A549 (cell line): ENCODE measurements around the gene SGSH.

Source experiments
- BHLHE40 ChIP-seq: IDR thresholded peaks from 2 replicates; pipeline ENCODE4 v1.6.1; 2012; ENCODE audit warnings: low read depth, low read length, inconsistent platforms
- CEBPB ChIP-seq, 2 experiments: fragments of >200 bp in 1 of 2; sonication (Bioruptor Twin) in 1 of 2; formaldehyde crosslinking in 1 of 2; IDR thresholded peaks; 2 replicates each; pipeline ENCODE4 v1.6.1; 2012 to 2016
- CTCF ChIP-seq: fragments of >200 bp; sonication (Bioruptor Twin); formaldehyde crosslinking; IDR thresholded peaks from 3 replicates; pipeline ENCODE4 v1.5.1; 2016
- EP300 ChIP-seq, 2 experiments: fragments of >200 bp; sonication (Bioruptor Twin); formaldehyde crosslinking; IDR thresholded peaks; 2 replicates in 1 of 2; 3 replicates in 1 of 2; pipeline ENCODE4 v1.6.1; 2016 to 2017
- HOXA7 ChIP-seq: fragments of 250-450 bp; sonication (Bioruptor Pico); IDR thresholded peaks from 2 replicates; pipeline ENCODE4 v1.5.0; 2020; ENCODE audit warnings: mild to moderate bottlenecking, moderate library complexity
- JUNB ChIP-seq: fragments of >200 bp; sonication (Bioruptor Twin); formaldehyde crosslinking; IDR thresholded peaks from 2 replicates; pipeline ENCODE4 v1.6.1; 2016
- MAFK ChIP-seq: fragments of 450-650 bp; IDR thresholded peaks from 2 replicates; pipeline ENCODE4 v1.6.1; 2014; ENCODE audit not compliant: partially characterized antibody
- MAX ChIP-seq: IDR thresholded peaks from 2 replicates; pipeline ENCODE4 v1.6.1; 2012
- MAZ ChIP-seq: fragments of 150-350 bp; IDR thresholded peaks from 2 replicates; pipeline ENCODE4 v1.6.1; 2014; ENCODE audit warnings: antibody characterized with exemption, low read depth, low read length, borderline replicate concordance
- MYC ChIP-seq: IDR thresholded peaks from 2 replicates; pipeline ENCODE4 v1.6.1; 2012; ENCODE audit warnings: mild to moderate bottlenecking, inconsistent platforms, low read length, improper control_type of control experiment, borderline replicate concordance
- PHF8 ChIP-seq: fragments of 200-600 bp; sonication (generic); IDR thresholded peaks from 2 replicates; pipeline ENCODE4 v1.6.1; 2016; ENCODE audit warnings: low read depth, mild to moderate bottlenecking, antibody characterized with exemption, moderate library complexity, borderline replicate concordance
- POLR2A ChIP-seq: IDR thresholded peaks from 2 replicates; pipeline ENCODE4 v1.6.1; 2012; ENCODE audit warnings: mild to moderate bottlenecking, low read length
- TF ChIP-seq, protein P1 (sequence below): IDR thresholded peaks from 2 replicates; pipeline ENCODE4 v1.6.1; 2012
- TF ChIP-seq, protein P2 (sequence below): fragments of 200-600 bp; sonication (generic); IDR thresholded peaks from 2 replicates; pipeline ENCODE4 v1.6.1; 2016; ENCODE audit warnings: antibody characterized with exemption, mild to moderate bottlenecking, moderate library complexity

- TF ChIP-seq CTCF, result no peak
- TF ChIP-seq, protein P1, sequence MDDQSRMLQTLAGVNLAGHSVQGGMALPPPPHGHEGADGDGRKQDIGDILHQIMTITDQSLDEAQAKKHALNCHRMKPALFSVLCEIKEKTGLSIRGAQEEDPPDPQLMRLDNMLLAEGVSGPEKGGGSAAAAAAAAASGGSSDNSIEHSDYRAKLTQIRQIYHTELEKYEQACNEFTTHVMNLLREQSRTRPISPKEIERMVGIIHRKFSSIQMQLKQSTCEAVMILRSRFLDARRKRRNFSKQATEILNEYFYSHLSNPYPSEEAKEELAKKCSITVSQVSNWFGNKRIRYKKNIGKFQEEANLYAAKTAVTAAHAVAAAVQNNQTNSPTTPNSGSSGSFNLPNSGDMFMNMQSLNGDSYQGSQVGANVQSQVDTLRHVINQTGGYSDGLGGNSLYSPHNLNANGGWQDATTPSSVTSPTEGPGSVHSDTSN, result no peak
- no peak for TF ChIP-seq MAZ
- TF ChIP-seq POLR2A, result no peak
- TF ChIP-seq, protein P2, sequence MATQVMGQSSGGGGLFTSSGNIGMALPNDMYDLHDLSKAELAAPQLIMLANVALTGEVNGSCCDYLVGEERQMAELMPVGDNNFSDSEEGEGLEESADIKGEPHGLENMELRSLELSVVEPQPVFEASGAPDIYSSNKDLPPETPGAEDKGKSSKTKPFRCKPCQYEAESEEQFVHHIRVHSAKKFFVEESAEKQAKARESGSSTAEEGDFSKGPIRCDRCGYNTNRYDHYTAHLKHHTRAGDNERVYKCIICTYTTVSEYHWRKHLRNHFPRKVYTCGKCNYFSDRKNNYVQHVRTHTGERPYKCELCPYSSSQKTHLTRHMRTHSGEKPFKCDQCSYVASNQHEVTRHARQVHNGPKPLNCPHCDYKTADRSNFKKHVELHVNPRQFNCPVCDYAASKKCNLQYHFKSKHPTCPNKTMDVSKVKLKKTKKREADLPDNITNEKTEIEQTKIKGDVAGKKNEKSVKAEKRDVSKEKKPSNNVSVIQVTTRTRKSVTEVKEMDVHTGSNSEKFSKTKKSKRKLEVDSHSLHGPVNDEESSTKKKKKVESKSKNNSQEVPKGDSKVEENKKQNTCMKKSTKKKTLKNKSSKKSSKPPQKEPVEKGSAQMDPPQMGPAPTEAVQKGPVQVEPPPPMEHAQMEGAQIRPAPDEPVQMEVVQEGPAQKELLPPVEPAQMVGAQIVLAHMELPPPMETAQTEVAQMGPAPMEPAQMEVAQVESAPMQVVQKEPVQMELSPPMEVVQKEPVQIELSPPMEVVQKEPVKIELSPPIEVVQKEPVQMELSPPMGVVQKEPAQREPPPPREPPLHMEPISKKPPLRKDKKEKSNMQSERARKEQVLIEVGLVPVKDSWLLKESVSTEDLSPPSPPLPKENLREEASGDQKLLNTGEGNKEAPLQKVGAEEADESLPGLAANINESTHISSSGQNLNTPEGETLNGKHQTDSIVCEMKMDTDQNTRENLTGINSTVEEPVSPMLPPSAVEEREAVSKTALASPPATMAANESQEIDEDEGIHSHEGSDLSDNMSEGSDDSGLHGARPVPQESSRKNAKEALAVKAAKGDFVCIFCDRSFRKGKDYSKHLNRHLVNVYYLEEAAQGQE, result no peak
- TF ChIP-seq MYC, result no peak
- no peak for TF ChIP-seq CEBPB (IDR thresholded peaks at IDR 0.05)
- no peak for TF ChIP-seq JUNB
- no peak for TF ChIP-seq MAX
- no peak for TF ChIP-seq PHF8
- TF ChIP-seq MAFK, result no peak
- no peak for TF ChIP-seq HOXA7 (CRISPR knock-in tag)
- no peak for TF ChIP-seq EP300 (IDR thresholded peaks at IDR 0.05)
- TF ChIP-seq BHLHE40, result no peak
Observed at GRCh38 chr17:80205811-80206210, 14.3 kb downstream of the SGSH start.
